Dedifferentiated amniotic fluid mesenchymal stem cell (primary cell): ENCODE data around the gene RPTOR.
"Not testable (repeated sequence)": the region's sequence is repeated elsewhere in the genome, so short reads cannot be mapped to it uniquely, and the experiment has no call there.

ENCODE experiments used
- DNase-seq: peaks from one replicate; pipeline ENCODE4 v3.0.0-alpha.2; 2016; ENCODE audit errors: extremely low spot score

RPTOR gene

GRCh38 chr17:80795754-80796153 lies 251.1 kb downstream of the RPTOR start:
- DNase-seq, result no peak

GRCh38 chr17:80796430-80796861 lies 251.8 kb downstream of the RPTOR start:
- no peak for DNase-seq

GRCh38 chr17:80797222-80797621 lies 252.6 kb downstream of the RPTOR start:
- not testable (repeated sequence) for DNase-seq

- no peak for DNase-seq
Measured at GRCh38 chr17:80797741-80798594, 253.3 kb downstream of the RPTOR start.

- DNase-seq, result no peak
Measured at GRCh38 chr17:80798595-80799537, 254.2 kb downstream of the RPTOR start.

GRCh38 chr17:80799538-80800480 lies 255.2 kb downstream of the RPTOR start:
- no peak for DNase-seq

- DNase-seq, result no peak
Measured at GRCh38 chr17:80800481-80801391, 256.1 kb downstream of the RPTOR start.

- DNase-seq, result no peak
Measured at GRCh38 chr17:80802626-80803450, 258.2 kb downstream of the RPTOR start.

GRCh38 chr17:80803451-80804428 lies 259.1 kb downstream of the RPTOR start:
- no peak for DNase-seq

GRCh38 chr17:80804466-80804865 lies 259.8 kb downstream of the RPTOR start:
- no peak for DNase-seq

GRCh38 chr17:80805032-80805751 lies 260.6 kb downstream of the RPTOR start:
- DNase-seq, result no peak

GRCh38 chr17:80807014-80807413 lies 262.4 kb downstream of the RPTOR start:
- DNase-seq, result no peak

GRCh38 chr17:80807882-80808281 lies 263.2 kb downstream of the RPTOR start:
- no peak for DNase-seq

- DNase-seq, result no peak
Measured at GRCh38 chr17:80811181-80812105, 266.8 kb downstream of the RPTOR start.

GRCh38 chr17:80812362-80813088 lies 267.9 kb downstream of the RPTOR start:
- no peak for DNase-seq

GRCh38 chr17:80813318-80813717 lies 268.7 kb downstream of the RPTOR start:
- no peak for DNase-seq
